Stomach (tissue), 4 donors: ENCODE measurements around the gene SLC25A26.

Source experiments
- EP300 ChIP-seq: sonication (generic); formaldehyde crosslinking; IDR thresholded peaks from one replicate; pipeline ENCODE4 v1.6.1; 2017; ENCODE audit warnings: antibody characterized with exemption
- POLR2A ChIP-seq, 4 donors: fragments of 450-650 bp; IDR thresholded peaks; one replicate each; pipeline ENCODE4 v1.6.1; 2016; ENCODE audit warnings: antibody characterized with exemption in 4 of 4, control low read depth in 2 of 4, mild to moderate bottlenecking in 1 of 4, moderate library complexity in 1 of 4
- POLR2AphosphoS5 ChIP-seq, 3 donors: sonication (generic); formaldehyde crosslinking; IDR thresholded peaks; one replicate each; pipeline ENCODE4 v1.6.1; 2016; ENCODE audit warnings: antibody characterized with exemption in 3 of 3
- TF ChIP-seq, protein P1 (sequence below), 7 experiments: fragments of 450-650 bp in 4 of 7; fragments of 200-600 bp in 3 of 7; sonication (generic) in 3 of 7; IDR thresholded peaks; one replicate each; pipeline ENCODE4 v1.5.1; 2016 to 2019; ENCODE audit warnings: antibody characterized with exemption in 7 of 7, control low read depth in 2 of 7, mild to moderate bottlenecking in 1 of 7

DNA sequence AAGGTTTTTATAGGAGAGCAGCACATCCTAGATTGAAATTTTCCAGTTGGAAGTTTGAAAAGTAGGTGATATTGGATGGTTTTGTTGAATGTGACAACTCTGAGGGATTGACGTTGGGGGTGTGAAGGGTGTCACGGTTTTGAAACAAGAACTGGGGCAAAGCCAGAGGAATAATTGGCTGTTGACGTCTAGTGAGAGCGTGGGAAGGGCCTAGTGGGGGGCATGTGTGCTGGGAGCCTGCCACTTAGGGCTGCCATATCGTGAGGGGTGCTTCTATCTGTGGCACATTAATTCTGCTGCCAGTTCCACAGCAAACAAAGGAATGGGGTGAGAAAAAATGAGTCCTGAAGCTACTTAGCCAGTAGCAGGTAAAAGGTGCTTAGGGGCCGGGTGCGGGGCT lies 150.6 kb downstream of the SLC25A26 start:
- TF ChIP-seq POLR2AphosphoS5 (IDR thresholded peaks at IDR 0.05) (no peak), POLR2A (IDR thresholded peaks at IDR 0.05) (no peak), EP300 (no peak)
- TF ChIP-seq, protein P1, sequence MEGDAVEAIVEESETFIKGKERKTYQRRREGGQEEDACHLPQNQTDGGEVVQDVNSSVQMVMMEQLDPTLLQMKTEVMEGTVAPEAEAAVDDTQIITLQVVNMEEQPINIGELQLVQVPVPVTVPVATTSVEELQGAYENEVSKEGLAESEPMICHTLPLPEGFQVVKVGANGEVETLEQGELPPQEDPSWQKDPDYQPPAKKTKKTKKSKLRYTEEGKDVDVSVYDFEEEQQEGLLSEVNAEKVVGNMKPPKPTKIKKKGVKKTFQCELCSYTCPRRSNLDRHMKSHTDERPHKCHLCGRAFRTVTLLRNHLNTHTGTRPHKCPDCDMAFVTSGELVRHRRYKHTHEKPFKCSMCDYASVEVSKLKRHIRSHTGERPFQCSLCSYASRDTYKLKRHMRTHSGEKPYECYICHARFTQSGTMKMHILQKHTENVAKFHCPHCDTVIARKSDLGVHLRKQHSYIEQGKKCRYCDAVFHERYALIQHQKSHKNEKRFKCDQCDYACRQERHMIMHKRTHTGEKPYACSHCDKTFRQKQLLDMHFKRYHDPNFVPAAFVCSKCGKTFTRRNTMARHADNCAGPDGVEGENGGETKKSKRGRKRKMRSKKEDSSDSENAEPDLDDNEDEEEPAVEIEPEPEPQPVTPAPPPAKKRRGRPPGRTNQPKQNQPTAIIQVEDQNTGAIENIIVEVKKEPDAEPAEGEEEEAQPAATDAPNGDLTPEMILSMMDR (IDR thresholded peaks at IDR 0.05): no peak
